D721Med (cell line): ENCODE results near the gene LRFN3.

Experiments
- DNase-seq: peaks from one replicate; pipeline ENCODE4 v3.0.0; 2011; ENCODE audit warnings: low spot score; ENCODE audit not compliant: insufficient read length
- FAIRE-seq: peaks from 2 replicates; lab custom pipeline; 2011; peaks lifted over from hg19 to GRCh38; lab: Jason Lieb, UNC
- CTCF ChIP-seq: IDR thresholded peaks from 2 replicates; pipeline ENCODE4 v1.5.1; 2012; ENCODE audit warnings: mild to moderate bottlenecking, control low read depth; ENCODE audit not compliant: insufficient read depth; ENCODE audit errors: missing control alignments

LRFN3 gene

DNA sequence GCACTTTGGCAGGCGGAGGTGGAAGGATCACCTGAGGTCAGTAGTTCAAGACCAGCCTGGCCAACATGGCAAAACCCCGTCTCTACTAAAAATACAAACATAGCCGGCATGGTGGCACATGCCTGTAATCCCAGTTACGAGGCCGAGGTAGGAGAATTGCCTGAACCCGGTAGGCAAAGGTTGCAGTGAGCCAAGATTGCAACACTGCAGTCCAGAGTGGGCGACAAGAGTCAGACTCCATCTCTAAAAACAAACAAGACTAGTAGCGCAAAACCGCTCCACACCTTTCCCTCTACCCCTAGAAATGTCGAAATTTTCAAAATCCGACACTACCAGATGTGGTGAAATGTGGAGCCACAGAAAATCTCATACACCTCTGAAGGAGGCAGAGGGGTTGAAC lies 16.9 kb upstream of the LRFN3 start:
- DNase-seq, result no peak
- no peak for TF ChIP-seq CTCF
- FAIRE-seq, result no peak

DNA sequence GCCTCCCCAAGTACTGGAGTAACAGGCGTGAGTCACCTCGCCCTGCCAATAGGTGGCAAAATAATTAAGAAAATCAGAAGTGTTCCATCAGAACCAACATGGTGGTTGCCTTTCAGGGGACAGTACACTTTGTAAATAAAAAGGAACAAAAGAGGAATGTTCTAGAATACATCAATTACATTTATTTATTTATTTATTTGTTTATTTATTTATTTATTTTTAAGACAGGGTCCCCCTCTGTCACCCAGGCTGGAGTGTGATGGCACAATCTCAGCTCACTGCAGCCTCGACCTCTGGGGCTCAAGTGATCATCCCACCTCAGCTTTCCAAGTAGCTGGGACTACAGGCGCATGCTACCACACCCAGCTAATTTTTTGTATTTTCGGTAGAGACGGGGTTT lies 15.2 kb upstream of the LRFN3 start:
- no peak for TF ChIP-seq CTCF
- FAIRE-seq (no peak), DNase-seq (no peak)

- no peak for TF ChIP-seq CTCF
Measured at GRCh38 chr19:35925501-35925900, 10.7 kb upstream of the LRFN3 start.

GRCh38 chr19:35928507-35928906 lies 7.7 kb upstream of the LRFN3 start:
- DNase-seq (no peak), FAIRE-seq (no peak)
- TF ChIP-seq CTCF, result no peak

More at GRCh38 chr19:35925501-35925900, 10.7 kb upstream of the LRFN3 start:
- DNase-seq (no peak), FAIRE-seq (no peak)

GRCh38 chr19:35929876-35930275 lies 6.3 kb upstream of the LRFN3 start:
- no peak for TF ChIP-seq CTCF
- DNase-seq (no peak), FAIRE-seq (no peak)

GRCh38 chr19:35931161-35931873 lies 4.9 kb upstream of the LRFN3 start:
- TF ChIP-seq CTCF, result peak; percentile 93
- DNase-seq (peak; percentile 94), FAIRE-seq (no peak)

DNA sequence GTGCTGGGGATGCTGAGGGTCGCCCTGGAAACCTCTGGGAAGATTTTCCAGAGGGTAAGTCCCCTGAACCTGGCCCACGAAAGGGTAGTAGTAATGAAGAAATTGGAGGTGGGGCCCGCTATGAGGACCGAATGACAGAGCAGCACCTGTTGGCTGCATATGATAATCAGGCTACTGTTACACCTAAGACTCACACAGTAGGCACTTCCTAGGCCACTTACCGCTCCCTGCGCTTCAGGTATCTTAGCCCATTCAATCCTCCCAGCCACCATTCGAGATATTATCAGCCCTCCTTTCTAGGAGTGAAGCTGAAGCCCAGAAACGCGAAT lies 4.3 kb upstream of the LRFN3 start:
- DNase-seq (no peak), FAIRE-seq (no peak)
- TF ChIP-seq CTCF, result no peak
